Upper lobe of left lung (tissue), 4 donors: Measurements from ENCODE around the gene ARID1B.

Experiments
- POLR2A ChIP-seq, 4 donors: fragments of 450-650 bp; IDR thresholded peaks; one replicate each; pipeline ENCODE4 v1.5.1; 2016 to 2017; ENCODE audit warnings: antibody characterized with exemption in 4 of 4, mild to moderate bottlenecking in 2 of 4
- TF ChIP-seq, protein P1 (sequence below), 6 experiments: fragments of 450-650 bp in 4 of 6; fragments of 200-600 bp in 2 of 6; sonication (generic) in 2 of 6; IDR thresholded peaks; one replicate each; pipeline ENCODE4 v1.5.1; 2016 to 2019; ENCODE audit warnings: antibody characterized with exemption in 6 of 6

DNA sequence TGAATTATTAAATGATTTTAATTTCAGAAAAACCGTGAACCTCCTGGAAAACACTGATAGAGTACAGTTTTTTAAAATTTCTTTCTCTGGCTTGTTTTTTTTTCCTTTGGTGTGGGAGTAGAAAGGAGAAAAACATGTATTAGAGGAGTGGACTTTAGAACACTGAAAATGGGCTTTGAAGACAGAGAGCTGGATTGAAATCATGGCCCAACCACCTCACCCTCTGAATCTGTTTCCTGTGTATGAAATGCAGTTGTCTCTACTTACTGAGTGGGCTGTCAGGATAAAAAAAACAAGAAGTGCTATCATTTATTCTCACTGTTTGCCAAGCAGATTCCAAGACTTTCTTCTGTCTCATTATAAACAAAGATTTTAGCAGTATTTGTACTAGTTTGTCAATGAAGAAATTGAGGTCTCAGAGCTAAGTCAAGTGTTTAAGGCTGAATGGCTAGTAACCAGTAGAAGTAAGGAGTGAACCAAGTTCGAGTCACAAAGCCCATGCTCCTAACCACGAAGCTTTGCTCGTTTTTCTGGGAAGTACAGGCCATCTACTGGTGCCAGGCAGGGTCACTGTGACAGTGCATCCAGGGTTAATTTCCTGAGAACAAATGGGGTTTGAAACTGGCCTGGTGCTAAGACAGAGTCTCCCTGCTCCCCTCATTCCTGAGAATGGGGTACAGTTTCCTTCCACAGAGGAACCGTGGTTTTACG, 289.8 kb downstream of the ARID1B start:
- TF ChIP-seq, protein P1, sequence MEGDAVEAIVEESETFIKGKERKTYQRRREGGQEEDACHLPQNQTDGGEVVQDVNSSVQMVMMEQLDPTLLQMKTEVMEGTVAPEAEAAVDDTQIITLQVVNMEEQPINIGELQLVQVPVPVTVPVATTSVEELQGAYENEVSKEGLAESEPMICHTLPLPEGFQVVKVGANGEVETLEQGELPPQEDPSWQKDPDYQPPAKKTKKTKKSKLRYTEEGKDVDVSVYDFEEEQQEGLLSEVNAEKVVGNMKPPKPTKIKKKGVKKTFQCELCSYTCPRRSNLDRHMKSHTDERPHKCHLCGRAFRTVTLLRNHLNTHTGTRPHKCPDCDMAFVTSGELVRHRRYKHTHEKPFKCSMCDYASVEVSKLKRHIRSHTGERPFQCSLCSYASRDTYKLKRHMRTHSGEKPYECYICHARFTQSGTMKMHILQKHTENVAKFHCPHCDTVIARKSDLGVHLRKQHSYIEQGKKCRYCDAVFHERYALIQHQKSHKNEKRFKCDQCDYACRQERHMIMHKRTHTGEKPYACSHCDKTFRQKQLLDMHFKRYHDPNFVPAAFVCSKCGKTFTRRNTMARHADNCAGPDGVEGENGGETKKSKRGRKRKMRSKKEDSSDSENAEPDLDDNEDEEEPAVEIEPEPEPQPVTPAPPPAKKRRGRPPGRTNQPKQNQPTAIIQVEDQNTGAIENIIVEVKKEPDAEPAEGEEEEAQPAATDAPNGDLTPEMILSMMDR (IDR thresholded peaks at IDR 0.05) = no peak
- TF ChIP-seq POLR2A (IDR thresholded peaks at IDR 0.05) = no peak
